Esophagus muscularis mucosa (tissue), 4 donors: ENCODE data around the gene MOB3B. TPM values are rescaled to one million over a fixed set of nuclear protein-coding genes. Genes with fewer than 3 reads are reported as not detected.
A peak's percentile ranks its signal among the peaks of the same experiment; 100 is the strongest.

Source experiments
- DNase-seq: peaks from one replicate; pipeline ENCODE4 v3.0.0-alpha.2; 2017; ENCODE audit errors: extremely low spot score
- H3K27ac ChIP-seq, 4 donors: fragments of 200-600 bp; sonication (generic); replicated peaks in 1 of 4; 1 replicate in 3 of 4; 2 replicates in 1 of 4; pipeline ENCODE4 v1.5.1; 2016 to 2019; ENCODE audit warnings: mild to moderate bottlenecking in 1 of 4
- H3K27me3 ChIP-seq, 4 donors: fragments of 200-600 bp; sonication (generic); one replicate each; pipeline versions ENCODE4 v1.5.1 to v1.6.0; 2016 to 2019
- H3K36me3 ChIP-seq, 4 donors: fragments of 200-600 bp; sonication (generic); one replicate each; pipeline ENCODE4 v1.5.1; 2016 to 2019
- H3K4me1 ChIP-seq, 4 donors: fragments of 200-600 bp; sonication (generic); one replicate each; pipeline ENCODE4 v1.5.1; 2016 to 2019
- H3K4me3 ChIP-seq, 4 donors: fragments of 200-600 bp; sonication (generic); 1 replicate in 2 of 4; 2 replicates in 2 of 4; pipeline ENCODE4 v1.5.1; 2016 to 2019; ENCODE audit warnings: mild to moderate bottlenecking in 4 of 4, moderate library complexity in 1 of 4
- H3K9me3 ChIP-seq, 4 donors: fragments of 200-600 bp; sonication (generic); 1 replicate in 3 of 4; 2 replicates in 1 of 4; pipeline ENCODE4 v1.5.1; 2016 to 2019
- CTCF ChIP-seq, 3 experiments: fragments of 200-600 bp in 2 of 3; fragments of 450-650 bp in 1 of 3; sonication (generic) in 2 of 3; IDR thresholded peaks; one replicate each; pipeline ENCODE4 v1.5.1; 2017 to 2019; ENCODE audit warnings: antibody characterized with exemption in 3 of 3, mild to moderate bottlenecking in 2 of 3, moderate library complexity in 1 of 3
- EP300 ChIP-seq: sonication (generic); formaldehyde crosslinking; IDR thresholded peaks from one replicate; pipeline ENCODE4 v1.6.1; 2017; ENCODE audit warnings: antibody characterized with exemption
- POLR2A ChIP-seq: fragments of 450-650 bp; IDR thresholded peaks from one replicate; pipeline ENCODE4 v1.6.1; 2017; ENCODE audit warnings: antibody characterized with exemption, moderate library complexity, mild to moderate bottlenecking, low read depth
- POLR2AphosphoS5 ChIP-seq, 2 donors: sonication (generic); formaldehyde crosslinking; IDR thresholded peaks; one replicate each; pipeline ENCODE4 v1.6.1; 2017; ENCODE audit warnings: antibody characterized with exemption in 2 of 2
- WGBS: methylation state at CpG from one replicate; pipeline ENCODE4 v1.1.5; 2018; 5-methylcytosine and 5-hydroxymethylcytosine counted together
- intact Hi-C: fragments of 100-400 bp; cut with DNase I; formaldehyde crosslinking; loops from one replicate; pipeline ENCODE4 v1.15.1; 2023
- total RNA-seq, 4 donors: library from RNA; depleted of rRNA; stranded (reverse); fragments of >200 nt; gene quantifications; one replicate each; pipeline versions ENCODE4 v1.1.0 to v1.2.1, GENCODE V29; 2016

The MOB3B gene
- total RNA-seq, 4 donors from 2014 or later: 7.6 to 11.6 (median 9.5) TPM

GRCh38 chr9:27536168-27536567, 6.6 kb upstream of the MOB3B start:
- H3K9me3 ChIP-seq: no peaks in the 10 kb centered on the region
- H3K4me3 ChIP-seq: no peak overlapping the region
- WGBS: 82% methylated on average over 3 of the region's 3 CpGs
- H3K4me1 ChIP-seq: peaks cover 22 to 67% (median 61%) of the 10 kb centered on the region in 4 donors
- TF ChIP-seq POLR2A (no peak), CTCF (IDR thresholded peaks at IDR 0.05) (no peak), POLR2AphosphoS5 (IDR thresholded peaks at IDR 0.05) (no peak), EP300 (no peak)
- intact Hi-C loops: no loop called here
- H3K27me3 ChIP-seq: no peaks in the 10 kb centered on the region
- peak overlapping the region in 1 of 4 donors; percentile 10 for H3K27ac ChIP-seq
- no peak for DNase-seq
- peaks cover 0 to 5% (median 0%) of the 10 kb centered on the region in 4 donors for H3K36me3 ChIP-seq

- H3K4me1 ChIP-seq: peaks cover 19 to 62% (median 57%) of the 10 kb centered on the region in 4 donors
These were observed 6.1 kb upstream of the MOB3B start for GRCh38 chr9:27535701-27536118.

GRCh38 chr9:27534658-27535209, 5.1 kb upstream of the MOB3B start:
- intact Hi-C loops: no loop called here
- H3K27ac ChIP-seq: peak overlapping the region; percentile 49 to 61 (median 58)

More at GRCh38 chr9:27535701-27536118, 6.1 kb upstream of the MOB3B start:
- TF ChIP-seq POLR2AphosphoS5 (IDR thresholded peaks at IDR 0.05) (no peak), POLR2A (no peak), CTCF (IDR thresholded peaks at IDR 0.05) (no peak), EP300 (no peak)
- H3K36me3 ChIP-seq: peaks cover 0 to 5% (median 0%) of the 10 kb centered on the region in 4 donors
- no peaks in the 10 kb centered on the region for H3K27me3 ChIP-seq
- H3K9me3 ChIP-seq: no peaks in the 10 kb centered on the region
- DNase-seq: no peak
- 81% methylated on average over 3 of the region's 3 CpGs for WGBS
- peak overlapping the region in 2 of 4 donors; percentile 10 to 40 for H3K27ac ChIP-seq
- intact Hi-C loops: no loop called here
- H3K4me3 ChIP-seq: no peak overlapping the region

GRCh38 chr9:27534131-27534530, 4.5 kb upstream of the MOB3B start:
- 52% methylated on average over 4 of the region's 4 CpGs for WGBS
- H3K4me3 ChIP-seq: no peak overlapping the region
- intact Hi-C loops: no loop called here

More at GRCh38 chr9:27534658-27535209, 5.1 kb upstream of the MOB3B start:
- Histone ChIP-seq H3K9me3 (no peaks in the 10 kb centered on the region), H3K4me1 (peaks cover 16 to 57% (median 53%) of the 10 kb centered on the region in 4 donors), H3K36me3 (peaks cover 0 to 5% (median 0%) of the 10 kb centered on the region in 4 donors), H3K4me3 (no peak overlapping the region), H3K27me3 (no peaks in the 10 kb centered on the region)
- DNase-seq: no peak
- no peak for TF ChIP-seq CTCF (IDR thresholded peaks at IDR 0.05)
- no peak for TF ChIP-seq POLR2A
- no peak for TF ChIP-seq EP300
- TF ChIP-seq POLR2AphosphoS5 (IDR thresholded peaks at IDR 0.05): no peak
- WGBS: 91% methylated on average over 3 of the region's 3 CpGs

GRCh38 chr9:27533311-27533710, 3.7 kb upstream of the MOB3B start:
- intact Hi-C loops: no loop called here
- peaks cover 0 to 5% (median 0%) of the 10 kb centered on the region in 4 donors for H3K36me3 ChIP-seq
- peak overlapping the region; percentile 49 to 61 (median 58) for H3K27ac ChIP-seq
- TF ChIP-seq POLR2AphosphoS5 (IDR thresholded peaks at IDR 0.05) (no peak), CTCF (IDR thresholded peaks at IDR 0.05) (no peak), POLR2A (no peak), EP300 (no peak)
- H3K4me1 ChIP-seq: peaks cover 7 to 45% (median 41%) of the 10 kb centered on the region in 4 donors
- no peak for DNase-seq
- no peak overlapping the region for H3K4me3 ChIP-seq
- no peaks in the 10 kb centered on the region for H3K9me3 ChIP-seq
- WGBS: 79% methylated on average over 1 of the region's 1 CpG
- no peaks in the 10 kb centered on the region for H3K27me3 ChIP-seq

More at GRCh38 chr9:27534131-27534530, 4.5 kb upstream of the MOB3B start:
- TF ChIP-seq POLR2A (no peak), POLR2AphosphoS5 (IDR thresholded peaks at IDR 0.05) (peak in 1 of 2 donors; percentile 10)
- Histone ChIP-seq H3K4me1 (peaks cover 12 to 53% (median 49%) of the 10 kb centered on the region in 4 donors), H3K27ac (peak overlapping the region; percentile 49 to 61 (median 58)), H3K27me3 (no peaks in the 10 kb centered on the region), H3K9me3 (no peaks in the 10 kb centered on the region), H3K36me3 (peaks cover 0 to 5% (median 0%) of the 10 kb centered on the region in 4 donors)
- peak; percentile 64 for DNase-seq
